GM19043 (cell line): ENCODE measurements around the gene TOX3.

Experiments used
- ATAC-seq: cut with Tn5 transposase; IDR thresholded peaks from one replicate; pipeline ENCODE4 v1.9.1; 2021; ENCODE audit warnings: low read depth; ENCODE audit not compliant: unreplicated experiment

Gene TOX3

GRCh38 chr16:52496051-52496876 is 50.7 kb downstream of the TOX3 start:
- no peak for ATAC-seq

DNA sequence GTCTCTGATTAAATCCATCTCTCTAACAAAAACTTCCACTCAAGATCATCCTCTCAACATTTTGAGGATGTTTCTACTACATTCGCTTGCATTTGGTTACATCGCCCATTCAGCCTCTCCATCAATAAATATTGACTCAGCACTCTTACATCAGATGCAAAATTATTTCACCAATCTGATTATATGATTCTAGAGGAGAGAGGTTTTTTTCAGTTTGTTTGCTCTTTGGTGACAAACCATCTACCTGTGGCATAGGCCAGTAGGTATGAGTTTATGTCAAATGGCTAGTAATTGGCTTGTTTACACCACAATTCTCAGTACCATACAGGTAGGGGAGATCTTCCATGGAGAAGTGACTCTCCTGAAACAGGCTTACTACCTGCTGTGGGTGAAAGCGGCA is 52.3 kb downstream of the TOX3 start:
- no peak for ATAC-seq

DNA sequence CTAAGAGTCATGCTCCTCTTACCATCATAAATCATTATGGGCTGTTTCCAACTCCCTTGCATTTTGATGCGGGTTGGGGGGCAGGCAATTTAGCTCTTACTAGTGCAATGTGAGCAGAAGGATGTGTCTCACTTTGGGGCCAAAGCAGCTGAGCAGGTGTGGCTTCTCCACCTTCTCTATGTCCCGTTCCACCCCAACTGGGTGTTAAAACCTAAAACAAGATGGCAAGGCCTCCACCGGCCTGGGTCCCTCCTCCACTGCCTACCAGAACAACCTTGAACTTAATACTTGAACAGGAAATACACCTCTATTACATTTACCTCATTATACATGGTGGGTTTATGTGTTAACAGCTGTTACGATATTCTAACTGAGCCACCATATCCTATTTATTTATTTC is 52.8 kb downstream of the TOX3 start:
- ATAC-seq, result no peak

GRCh38 chr16:52492789-52493357 is 54.1 kb downstream of the TOX3 start:
- ATAC-seq, result no peak

GRCh38 chr16:52491216-52491615 is 55.7 kb downstream of the TOX3 start:
- ATAC-seq, result no peak

- ATAC-seq, result no peak
Measured at GRCh38 chr16:52489894-52490293, 57.0 kb downstream of the TOX3 start.

DNA sequence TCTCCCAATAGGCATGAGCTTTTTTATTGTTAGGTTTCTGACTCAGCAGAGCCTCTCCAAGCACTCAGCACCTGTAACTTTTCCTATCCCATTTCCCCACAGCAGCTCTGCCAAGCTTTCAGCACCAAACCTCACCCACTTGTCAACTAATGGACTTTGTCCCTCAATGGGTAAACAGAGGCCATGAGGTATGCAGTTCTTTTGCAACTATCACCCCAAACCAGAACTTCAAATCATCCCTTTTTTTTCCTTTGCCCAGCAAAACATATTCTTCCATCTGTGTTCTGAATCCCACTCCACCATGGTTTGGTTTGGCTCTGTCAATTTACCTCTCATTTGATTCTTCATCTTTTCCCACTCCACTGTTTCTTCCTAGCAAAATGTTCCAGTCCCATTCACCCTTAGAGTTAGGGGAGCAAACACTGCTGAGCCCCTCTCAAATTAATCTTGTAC is 58.1 kb downstream of the TOX3 start:
- no peak for ATAC-seq

- ATAC-seq, result no peak
Measured at GRCh38 chr16:52487849-52488457, 59.0 kb downstream of the TOX3 start.

GRCh38 chr16:52480237-52480636 is 66.7 kb downstream of the TOX3 start:
- ATAC-seq, result no peak

DNA sequence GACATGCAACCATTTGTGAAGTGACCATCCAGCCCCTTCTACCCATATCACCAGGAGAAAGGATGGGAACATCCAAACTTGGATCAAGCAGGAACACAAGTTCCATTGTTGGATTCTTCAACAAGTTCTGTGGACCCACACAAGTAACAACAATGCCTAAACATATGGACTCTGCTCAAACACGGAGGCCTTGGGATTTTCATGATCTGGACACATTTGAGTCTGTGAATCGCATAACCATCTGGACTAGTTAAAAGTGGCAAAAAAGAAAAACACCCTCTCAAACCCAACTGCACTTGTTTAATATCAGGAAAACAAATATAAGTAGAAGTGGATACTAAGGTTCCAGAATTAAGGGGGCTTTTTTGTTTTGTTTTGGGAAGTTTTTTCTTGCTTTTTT is 70.8 kb downstream of the TOX3 start:
- ATAC-seq, result no peak

GRCh38 chr16:52474679-52475078 is 72.3 kb downstream of the TOX3 start:
- no peak for ATAC-seq

GRCh38 chr16:52473096-52473495 is 73.8 kb downstream of the TOX3 start:
- no peak for ATAC-seq

DNA sequence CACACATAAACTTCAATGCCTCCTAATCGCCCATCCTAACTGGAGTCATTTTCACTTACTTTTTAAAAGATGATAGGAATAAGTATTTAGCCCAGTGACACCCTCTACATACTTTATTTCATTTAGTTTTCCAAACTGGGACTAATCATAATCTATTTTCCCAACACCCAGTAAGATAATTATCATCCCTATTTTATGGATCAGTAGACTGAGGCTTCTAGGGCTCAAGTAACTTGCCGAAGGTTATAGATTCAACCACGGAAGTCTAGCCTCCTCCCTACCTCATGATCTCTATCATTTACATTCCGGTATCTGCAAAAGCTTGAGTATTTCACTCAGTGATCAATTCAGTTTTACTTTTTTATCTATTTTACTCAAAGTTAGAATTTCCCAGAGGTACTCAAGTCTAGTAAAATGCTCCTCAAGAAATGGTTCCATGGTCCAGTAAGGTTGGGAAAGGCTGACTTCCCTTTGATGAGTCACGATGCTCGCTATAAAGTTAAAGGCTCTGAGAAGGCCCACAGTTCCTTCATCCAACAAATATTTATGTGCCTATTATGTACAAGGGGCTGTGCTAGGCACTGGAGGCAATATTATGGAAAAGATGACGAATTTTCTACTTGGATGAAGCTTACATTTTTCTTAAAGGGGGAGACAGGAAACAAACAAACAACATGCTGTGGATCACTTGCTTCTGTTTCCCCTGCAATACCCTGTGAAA is 75.1 kb downstream of the TOX3 start:
- no peak for ATAC-seq

- no peak for ATAC-seq
Measured at GRCh38 chr16:52470585-52470984, 76.4 kb downstream of the TOX3 start.

- ATAC-seq, result no peak
Measured at GRCh38 chr16:52469775-52470174, 77.2 kb downstream of the TOX3 start.

DNA sequence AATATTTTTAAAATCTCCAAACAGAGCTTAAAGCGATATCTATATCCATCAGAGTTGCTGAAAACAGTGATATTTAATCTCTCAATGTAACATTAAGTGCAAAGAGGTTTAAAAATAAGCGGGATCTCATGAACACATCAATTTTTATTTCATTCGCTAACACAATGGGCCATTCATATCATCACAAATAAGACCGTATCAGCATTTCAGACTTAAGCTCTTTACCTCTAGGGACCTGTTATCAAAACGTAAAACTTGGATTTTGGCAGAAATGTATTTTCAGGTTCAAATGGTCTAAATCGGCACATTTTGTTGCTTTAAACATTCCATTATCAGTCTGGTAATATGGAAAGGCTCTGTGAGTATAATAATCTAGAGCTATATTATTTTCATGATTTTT is 77.9 kb downstream of the TOX3 start:
- ATAC-seq, result no peak

GRCh38 chr16:52467753-52468152 is 79.2 kb downstream of the TOX3 start:
- no peak for ATAC-seq

- no peak for ATAC-seq
Measured at GRCh38 chr16:52466994-52467393, 79.9 kb downstream of the TOX3 start.

GRCh38 chr16:52465711-52466267 is 81.2 kb downstream of the TOX3 start:
- no peak for ATAC-seq

DNA sequence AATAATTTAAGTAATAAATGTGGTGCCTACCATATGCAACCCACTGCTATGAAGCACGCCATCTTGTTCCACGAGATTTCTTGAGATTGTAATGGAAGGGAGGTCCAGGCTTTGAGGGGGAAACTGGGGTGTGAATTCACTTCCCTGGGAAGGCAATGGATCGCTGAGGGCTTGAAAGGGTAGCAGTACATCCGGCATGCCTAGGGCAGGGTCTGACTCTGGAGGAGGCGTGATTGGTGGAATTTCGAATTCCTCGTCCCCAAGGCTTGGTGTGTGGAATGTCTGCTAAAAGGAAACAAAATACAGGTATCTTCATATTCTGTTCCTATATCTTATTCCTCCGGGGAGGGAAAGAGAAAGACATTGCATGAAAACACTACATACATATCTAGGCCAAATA is 83.0 kb downstream of the TOX3 start:
- ATAC-seq, result no peak

GRCh38 chr16:52462816-52463215 is 84.1 kb downstream of the TOX3 start:
- ATAC-seq, result no peak
